CD14-positive monocyte (primary cell): ENCODE measurements around the gene SLX9. TPM values are rescaled to one million over a fixed set of nuclear protein-coding genes. Genes with fewer than 3 reads are reported as not detected.

Experiments used
- DNase-seq, 3 donors: peaks; one replicate each; pipeline ENCODE4 v3.0.0-alpha.2; 2011 to 2022
- H2AFZ ChIP-seq: 2 replicates; pipeline ENCODE4 v1.6.0; 2012; ENCODE audit warnings: mild to moderate bottlenecking, low read depth, low read length, inconsistent platforms; ENCODE audit not compliant: insufficient read depth, poor library complexity, severe bottlenecking
- H3K27ac ChIP-seq, 2 donors: 1 replicate in 1 of 2; 2 replicates in 1 of 2; pipeline ENCODE4 v1.5.1; 2012 to 2013; ENCODE audit warnings: low read length in 2 of 2, control low read depth in 1 of 2, inconsistent platforms in 1 of 2, low read depth in 1 of 2, mild to moderate bottlenecking in 1 of 2
- H3K27me3 ChIP-seq, 2 donors: one replicate each; pipeline versions ENCODE4 v1.6.0 to v1.6.1; 2011 to 2013; ENCODE audit warnings: low read length in 2 of 2; ENCODE audit not compliant: control insufficient read depth in 2 of 2, insufficient read depth in 2 of 2
- H3K36me3 ChIP-seq, 2 donors: replicated peaks in 1 of 2; 1 replicate in 1 of 2; 2 replicates in 1 of 2; pipeline versions ENCODE4 v1.5.1 to v1.6.1; 2012 to 2013; ENCODE audit warnings: low read length in 2 of 2, control low read depth in 1 of 2, inconsistent platforms in 1 of 2, mild to moderate bottlenecking in 1 of 2; ENCODE audit not compliant: insufficient read depth in 2 of 2, control insufficient read depth in 1 of 2
- H3K4me1 ChIP-seq, 2 donors: 1 replicate in 1 of 2; 2 replicates in 1 of 2; pipeline versions ENCODE4 v1.5.1 to v1.6.1; 2012 to 2013; ENCODE audit warnings: low read length in 2 of 2, control low read depth in 1 of 2, inconsistent platforms in 1 of 2, mild to moderate bottlenecking in 1 of 2, moderate library complexity in 1 of 2; ENCODE audit not compliant: insufficient read depth in 2 of 2, control insufficient read depth in 1 of 2
- H3K4me2 ChIP-seq: replicated peaks from 2 replicates; pipeline ENCODE3; 2012; ENCODE audit warnings: low read length, moderate library complexity, mild to moderate bottlenecking; ENCODE audit not compliant: poor library complexity, severe bottlenecking; ENCODE audit errors: extremely low read depth
- H3K4me3 ChIP-seq, 3 experiments: fragments of 200-600 bp in 1 of 3; sonication (generic) in 1 of 3; replicated peaks in 1 of 3; 1 replicate in 2 of 3; 2 replicates in 1 of 3; pipeline ENCODE4 v1.5.1; 2011 to 2013; ENCODE audit warnings: low read length in 3 of 3, mild to moderate bottlenecking in 3 of 3, control low read depth in 2 of 3, low read depth in 2 of 3, inconsistent platforms in 1 of 3, moderate library complexity in 1 of 3
- H3K79me2 ChIP-seq: 2 replicates; pipeline ENCODE4 v1.6.0; 2012; ENCODE audit warnings: mild to moderate bottlenecking, control low read depth, inconsistent platforms, low read length, moderate library complexity; ENCODE audit not compliant: insufficient read depth
- H3K9ac ChIP-seq: 2 replicates; pipeline ENCODE4 v1.6.0; 2017; ENCODE audit warnings: low read length, mild to moderate bottlenecking; ENCODE audit not compliant: insufficient read depth, poor library complexity, severe bottlenecking
- H3K9me3 ChIP-seq, 2 donors: replicated peaks in 1 of 2; 1 replicate in 1 of 2; 2 replicates in 1 of 2; pipeline versions ENCODE4 v1.5.1 to v1.6.1; 2012 to 2013; ENCODE audit warnings: low read length in 2 of 2, control low read depth in 1 of 2; ENCODE audit not compliant: control insufficient read depth in 1 of 2, insufficient read depth in 1 of 2
- H4K20me1 ChIP-seq: 2 replicates; pipeline ENCODE4 v1.6.0; 2012; ENCODE audit warnings: mild to moderate bottlenecking, low read length, control low read depth, moderate library complexity; ENCODE audit not compliant: insufficient read depth
- H3K27ac Mint-ChIP-seq, 7 donors: one replicate each; pipeline ENCODE4 v1.8.0; 2020; ENCODE audit warnings: mild to moderate bottlenecking in 7 of 7, mixed read lengths in 7 of 7, moderate library complexity in 6 of 7, inconsistent platforms in 2 of 7
- H3K27me3 Mint-ChIP-seq, 3 donors: one replicate each; pipeline ENCODE4 v1.8.0; 2021 to 2022; ENCODE audit warnings: low read depth in 3 of 3, mild to moderate bottlenecking in 3 of 3, mixed read lengths in 3 of 3, moderate library complexity in 3 of 3, inconsistent platforms in 1 of 3
- H3K36me3 Mint-ChIP-seq, 2 donors: one replicate each; pipeline ENCODE4 v1.8.0; 2020; ENCODE audit warnings: mixed read lengths in 2 of 2, inconsistent platforms in 1 of 2, mild to moderate bottlenecking in 1 of 2
- H3K4me1 Mint-ChIP-seq: one replicate; pipeline ENCODE4 v1.8.0; 2020; ENCODE audit warnings: mild to moderate bottlenecking, mixed read lengths
- H3K4me3 Mint-ChIP-seq, 2 donors: one replicate each; pipeline ENCODE4 v1.8.0; 2020; ENCODE audit warnings: mild to moderate bottlenecking in 2 of 2, mixed read lengths in 2 of 2, moderate library complexity in 1 of 2
- H3K9me3 Mint-ChIP-seq, 7 donors: one replicate each; pipeline ENCODE4 v1.8.0; 2020 to 2022; ENCODE audit warnings: mixed read lengths in 7 of 7, mild to moderate bottlenecking in 6 of 7, moderate library complexity in 6 of 7, inconsistent platforms in 2 of 7
- CTCF ChIP-seq: fragments of 200-600 bp; IDR thresholded peaks from one replicate; pipeline ENCODE4 v1.8.0; 2022; ENCODE audit warnings: antibody characterized with exemption, mild to moderate bottlenecking
- WGBS: methylation state at CpG from one replicate; pipeline ENCODE4 v1.1.5; 2013; ENCODE audit warnings: missing lambda C conversion rate; ENCODE audit not compliant: insufficient coverage; 5-methylcytosine and 5-hydroxymethylcytosine counted together
- intact Hi-C, 2 donors: fragments of 100-400 bp; cut with micrococcal nuclease; formaldehyde crosslinking; loops; one replicate each; pipeline versions ENCODE4 v1.15.0 to v1.15.1; 2023
- polyA plus RNA-seq, 3 donors: library from polyadenylated mRNA; depleted of rRNA in 1 of 3; unstranded in 2 of 3; stranded (reverse) in 1 of 3; fragments of 300-500 nt in 2 of 3; fragments of >200 nt in 1 of 3; fragmentation: Illumina TruSeq in 2 of 3; gene quantifications; 1 replicate in 2 of 3; 2 replicates in 1 of 3; pipeline ENCODE4 v1.2.3, GENCODE V29; 2012 to 2021

Gene SLX9
- polyA plus RNA-seq, 3 donors: 7.5 to 9.0 (median 9.0) TPM

GRCh38 chr21:44986471-44987291, 46.9 kb downstream of the SLX9 start:
- H3K9me3 Mint-ChIP-seq: no peaks in the 10 kb centered on the region
- Histone ChIP-seq H3K27ac (no peak overlapping the region), H3K79me2 (no peaks in the 10 kb centered on the region), H3K27me3 (no peaks in the 10 kb centered on the region), H3K36me3 (no peaks in the 10 kb centered on the region), H3K9ac (no peak overlapping the region), H3K9me3 (no peaks in the 10 kb centered on the region), H4K20me1 (no peaks in the 10 kb centered on the region), H2AFZ (no peak overlapping the region), H3K4me3 (no peak overlapping the region), H3K4me2 (no peak overlapping the region), H3K4me1 (no peaks in the 10 kb centered on the region)
- 91% methylated on average over 23 of the region's 23 CpGs for WGBS
- no peaks in the 10 kb centered on the region for H3K36me3 Mint-ChIP-seq
- peaks cover 0 to 5% (median 3%) of the 10 kb centered on the region in 3 donors for H3K27me3 Mint-ChIP-seq
- intact Hi-C loops: no loop called here
- H3K4me3 Mint-ChIP-seq: no peak overlapping the region
- DNase-seq: no peak
- TF ChIP-seq CTCF: no peak
- H3K27ac Mint-ChIP-seq: no peak overlapping the region
- no peaks in the 10 kb centered on the region for H3K4me1 Mint-ChIP-seq

DNA sequence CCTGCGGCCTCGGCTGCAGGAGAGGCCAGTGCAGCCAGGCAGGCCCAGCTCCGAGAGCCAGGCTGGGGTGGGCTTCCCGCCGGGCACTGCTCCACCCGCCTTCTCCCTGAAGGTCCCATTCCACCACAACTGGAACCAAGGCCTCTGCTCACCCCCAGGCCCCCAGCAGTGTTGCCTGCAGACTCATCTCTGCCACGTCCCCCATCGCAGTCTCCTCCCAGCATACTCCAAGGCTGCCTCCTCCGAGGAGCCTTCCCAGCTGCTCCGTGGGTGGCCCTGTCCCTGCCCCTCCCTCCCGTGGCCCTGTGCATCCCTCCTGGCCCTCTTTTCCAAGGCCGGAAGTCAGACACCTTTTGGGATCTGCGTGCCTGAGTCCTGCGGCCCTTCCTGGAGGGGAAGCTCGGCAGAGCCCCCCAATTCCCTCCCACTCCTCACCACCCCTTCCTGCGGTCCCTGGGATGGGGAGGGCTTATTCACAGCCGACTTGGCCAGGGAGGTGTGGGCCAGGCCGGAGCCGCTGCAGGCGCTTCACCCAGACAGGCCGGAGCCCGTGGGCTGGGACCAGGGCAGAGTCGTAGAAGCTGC, 47.6 kb downstream of the SLX9 start:
- Histone ChIP-seq H3K27me3 (no peaks in the 10 kb centered on the region), H3K9ac (no peak overlapping the region), H3K27ac (no peak overlapping the region), H3K4me2 (no peak overlapping the region), H3K4me3 (no peak overlapping the region), H3K79me2 (no peaks in the 10 kb centered on the region), H4K20me1 (no peaks in the 10 kb centered on the region), H3K36me3 (no peaks in the 10 kb centered on the region), H3K4me1 (no peaks in the 10 kb centered on the region), H2AFZ (no peak overlapping the region), H3K9me3 (no peaks in the 10 kb centered on the region)
- no peaks in the 10 kb centered on the region for H3K4me1 Mint-ChIP-seq
- no peak for TF ChIP-seq CTCF
- no peak overlapping the region for H3K4me3 Mint-ChIP-seq
- intact Hi-C loops: no loop called here
- no peaks in the 10 kb centered on the region for H3K9me3 Mint-ChIP-seq
- no peak for DNase-seq
- H3K27me3 Mint-ChIP-seq: peaks cover 0 to 5% (median 3%) of the 10 kb centered on the region in 3 donors
- H3K27ac Mint-ChIP-seq: no peak overlapping the region
- 86% methylated on average over 14 of the region's 23 CpGs for WGBS
- H3K36me3 Mint-ChIP-seq: no peaks in the 10 kb centered on the region
